GM13977 (cell line): ENCODE measurements around the gene NLRP10.
"Not testable (repeated sequence)": the region's sequence is repeated elsewhere in the genome, so short reads cannot be mapped to it uniquely, and the experiment has no call there.

Experiments used
- DNase-seq: peaks from one replicate; pipeline ENCODE4 v3.0.0; 2012; ENCODE audit warnings: low spot score
- CTCF ChIP-seq: IDR thresholded peaks from 2 replicates; pipeline ENCODE4 v1.5.1; 2012; ENCODE audit warnings: mild to moderate bottlenecking, control low read depth; ENCODE audit not compliant: insufficient read depth; ENCODE audit errors: extremely low read depth, missing control alignments
- in situ Hi-C: fragments of 300-500 bp; cut with MboI; formaldehyde crosslinking; loops from one replicate; pipeline ENCODE4 v1.12.0; 2022; ENCODE audit warnings: low sequenced_read_pairs, low pct_unique_long_range_greater_than_20kb, mixed read lengths, inconsistent platforms; ENCODE audit not compliant: unreplicated experiment

NLRP10 gene

GRCh38 chr11:7994581-7995278 lies 29.5 kb upstream of the NLRP10 start:
- in situ Hi-C loops: no loop called here
- TF ChIP-seq CTCF: no peak
- no peak for DNase-seq

- DNase-seq: not testable (repeated sequence)
- in situ Hi-C loops: loop anchor here (10.0 kb wide), 1 partner anchor 93 kb away; no protein-coding TSS in a partner anchor
Measured at GRCh38 chr11:7987560-7987883, 22.3 kb upstream of the NLRP10 start.

GRCh38 chr11:7986768-7987559 lies 21.7 kb upstream of the NLRP10 start, which contains the start of gene EIF3F:
Gene EIF3F (plus strand): TSS chr11:7987337. CDS start chr11:7987353, 16 bp downstream.
- in situ Hi-C loops: loop anchor here (10.0 kb wide), 1 partner anchor 92 kb away; no protein-coding TSS in a partner anchor
- DNase-seq: peak; percentile 93

GRCh38 chr11:7983832-7984590 lies 18.8 kb upstream of the NLRP10 start:
- in situ Hi-C loops: loop anchor here (10.0 kb wide), 1 partner anchor 89 kb away; no protein-coding TSS in a partner anchor

More at GRCh38 chr11:7986768-7987559, 21.7 kb upstream of the NLRP10 start, which contains the start of gene EIF3F:
- TF ChIP-seq CTCF: peak; percentile 87

GRCh38 chr11:7982582-7983119 lies 17.4 kb upstream of the NLRP10 start:
- no peak for DNase-seq
- in situ Hi-C loops: loop anchor here (10.0 kb wide), 1 partner anchor 88 kb away; no protein-coding TSS in a partner anchor
- no peak for TF ChIP-seq CTCF

More at GRCh38 chr11:7983832-7984590, 18.8 kb upstream of the NLRP10 start:
- DNase-seq: no peak
- no peak for TF ChIP-seq CTCF

- DNase-seq: no peak
- in situ Hi-C loops: loop anchor here (10.0 kb wide), 1 partner anchor 87 kb away; no protein-coding TSS in a partner anchor
- no peak for TF ChIP-seq CTCF
Measured at GRCh38 chr11:7981619-7982157, 16.4 kb upstream of the NLRP10 start.
